SK-N-SH (cell line): ENCODE measurements around the gene SORCS3. TPM values are rescaled to one million over a fixed set of nuclear protein-coding genes. Genes with fewer than 3 reads are reported as not detected.

Experiments
- CTCF ChIA-PET: fragments of 300-600, 350-600 bp; formaldehyde crosslinking; extraction: SDS; loops from one replicate; lab custom pipeline; 2021; lab: Yijun Ruan, JAX
- POLR2A ChIA-PET: fragments of 350-600 bp; sonication (Branson Sonifier 250); formaldehyde crosslinking; extraction: SDS; loops from one replicate; lab custom pipeline; 2020; ENCODE audit warnings: antibody characterized with exemption, inconsistent platforms; lab: Yijun Ruan, JAX
- DNase-seq: peaks from one replicate; pipeline ENCODE4 v3.0.0; 2012
- H2AFZ ChIP-seq: fragments of 200-600 bp; sonication (generic); 2 replicates; pipeline ENCODE4 v1.8.1; 2016; ENCODE audit warnings: antibody characterized with exemption, mild to moderate bottlenecking, low read depth
- H3F3A ChIP-seq: fragments of 200-600 bp; sonication (generic); replicated peaks from 2 replicates; pipeline ENCODE3; 2016; ENCODE audit warnings: antibody characterized with exemption, mild to moderate bottlenecking; ENCODE audit not compliant: insufficient read depth
- H3K27ac ChIP-seq, 2 experiments: fragments of 200-500 bp in 1 of 2; fragments of 200-600 bp in 1 of 2; sonication (Bioruptor generic) in 1 of 2; sonication (generic), shearing (Covaris generic) in 1 of 2; 2 replicates each; pipeline versions ENCODE4 v1.5.1 to v1.6.1; 2014 to 2016; ENCODE audit warnings: low read depth in 2 of 2, inconsistent platforms in 1 of 2, low read length in 1 of 2, mild to moderate bottlenecking in 1 of 2, mixed read lengths in 1 of 2
- H3K27me3 ChIP-seq: fragments of 200-600 bp; sonication (generic), shearing (Covaris generic); 2 replicates; pipeline ENCODE4 v1.6.1; 2016; ENCODE audit warnings: mixed run types; ENCODE audit not compliant: insufficient read depth
- H3K36me3 ChIP-seq, 2 experiments: fragments of 200-500 bp in 1 of 2; fragments of 200-600 bp in 1 of 2; sonication (Bioruptor generic) in 1 of 2; sonication (generic) in 1 of 2; replicated peaks in 1 of 2; 2 replicates each; pipeline versions ENCODE3 to v1.5.1; 2014 to 2016; ENCODE audit warnings: low read length in 1 of 2, mild to moderate bottlenecking in 1 of 2; ENCODE audit not compliant: insufficient read depth in 2 of 2, control insufficient read depth in 1 of 2
- H3K4me1 ChIP-seq, 2 experiments: fragments of 200-500 bp in 1 of 2; fragments of 200-600 bp in 1 of 2; sonication (Bioruptor generic) in 1 of 2; sonication (generic), shearing (Covaris generic) in 1 of 2; 2 replicates each; pipeline versions ENCODE4 v1.5.1 to v1.6.1; 2014 to 2016; ENCODE audit warnings: low read depth in 1 of 2, low read length in 1 of 2, mixed run types in 1 of 2; ENCODE audit not compliant: insufficient read depth in 2 of 2, control insufficient read depth in 1 of 2
- H3K4me2 ChIP-seq: fragments of 200-600 bp; sonication (generic), shearing (Covaris generic); 2 replicates; pipeline ENCODE4 v1.6.1; 2017; ENCODE audit warnings: mixed run types
- H3K4me3 ChIP-seq, 2 experiments: fragments of 200-500 bp in 1 of 2; fragments of 200-600 bp in 1 of 2; sonication (Bioruptor generic) in 1 of 2; sonication (generic), shearing (Covaris generic) in 1 of 2; 2 replicates each; pipeline versions ENCODE4 v1.5.1 to v1.8.1; 2014 to 2016; ENCODE audit warnings: low read depth in 2 of 2, inconsistent platforms in 1 of 2, low read length in 1 of 2, mild to moderate bottlenecking in 1 of 2, mixed read lengths in 1 of 2, moderate library complexity in 1 of 2
- H3K79me2 ChIP-seq: fragments of 200-600 bp; sonication (generic); 2 replicates; pipeline ENCODE4 v1.8.1; 2017; ENCODE audit warnings: mild to moderate bottlenecking; ENCODE audit not compliant: insufficient read depth
- H3K9ac ChIP-seq: fragments of 200-600 bp; sonication (generic); 2 replicates; pipeline ENCODE4 v1.6.1; 2017; ENCODE audit warnings: mixed run types
- H3K9me2 ChIP-seq: fragments of 200-600 bp; sonication (generic); 2 replicates; pipeline ENCODE4 v1.6.1; 2017; ENCODE audit warnings: mixed run types
- H3K9me3 ChIP-seq: fragments of 200-600 bp; sonication (generic); 2 replicates; pipeline ENCODE4 v1.6.1; 2017; ENCODE audit warnings: mixed run types, mild to moderate bottlenecking, moderate library complexity
- H4K20me1 ChIP-seq: fragments of 200-600 bp; sonication (generic); 2 replicates; pipeline ENCODE4 v1.6.1; 2017; ENCODE audit warnings: mild to moderate bottlenecking, mixed run types; ENCODE audit not compliant: insufficient read depth
- CHD2 ChIP-seq: fragments of 150-350 bp; IDR thresholded peaks from 2 replicates; pipeline ENCODE4 v1.6.1; 2018; ENCODE audit warnings: low read length; ENCODE audit not compliant: partially characterized antibody
- ELF1 ChIP-seq: IDR thresholded peaks from 2 replicates; pipeline ENCODE4 v1.4.0; 2012
- EP300 ChIP-seq, 2 experiments: IDR thresholded peaks; 2 replicates each; pipeline versions ENCODE4 v1.4.0 to v1.6.1; 2012; ENCODE audit warnings: borderline replicate concordance in 1 of 2, low read depth in 1 of 2, low read length in 1 of 2
- EZH2phosphoT487 ChIP-seq: fragments of 200-600 bp; sonication (generic); IDR thresholded peaks from 2 replicates; pipeline ENCODE4 v1.6.1; 2017; ENCODE audit warnings: low read depth, mixed run types, mild to moderate bottlenecking, antibody characterized with exemption, moderate library complexity, borderline replicate concordance
- GABPA ChIP-seq: IDR thresholded peaks from 2 replicates; pipeline ENCODE4 v1.4.0; 2012; ENCODE audit warnings: low read depth, mild to moderate bottlenecking
- GATA2 ChIP-seq: sonication (generic); formaldehyde crosslinking; IDR thresholded peaks from 2 replicates; pipeline ENCODE4 v1.5.0; 2020; ENCODE audit warnings: mild to moderate bottlenecking, missing genetic modification reagents
- MAX ChIP-seq: IDR thresholded peaks from 2 replicates; pipeline ENCODE4 v1.4.0; 2012; ENCODE audit warnings: low read depth
- MXI1 ChIP-seq: IDR thresholded peaks from 2 replicates; pipeline ENCODE4 v1.6.1; 2012; ENCODE audit warnings: mild to moderate bottlenecking, low read depth, low read length, improper control_type of control experiment
- NFIC ChIP-seq: IDR thresholded peaks from 2 replicates; pipeline ENCODE4 v1.4.0; 2012; ENCODE audit warnings: borderline replicate concordance
- RAD21 ChIP-seq: IDR thresholded peaks from 2 replicates; pipeline ENCODE4 v1.6.1; 2012; ENCODE audit warnings: mild to moderate bottlenecking, low read length
- RCOR1 ChIP-seq: fragments of 150-350 bp; IDR thresholded peaks from 2 replicates; pipeline ENCODE4 v1.6.1; 2017; ENCODE audit warnings: antibody characterized with exemption, low read length
- RXRA ChIP-seq: IDR thresholded peaks from 2 replicates; pipeline ENCODE4 v1.4.0; 2012; ENCODE audit warnings: low read depth, mild to moderate bottlenecking, borderline replicate concordance
- TCF12 ChIP-seq: IDR thresholded peaks from 2 replicates; pipeline ENCODE4 v1.4.0; 2012
- TEAD4 ChIP-seq: IDR thresholded peaks from 2 replicates; pipeline ENCODE4 v1.4.0; 2012; ENCODE audit warnings: mild to moderate bottlenecking, borderline replicate concordance; ENCODE audit not compliant: insufficient read depth
- YY1 ChIP-seq: IDR thresholded peaks from 2 replicates; pipeline ENCODE4 v1.4.0; 2012; ENCODE audit warnings: low read depth, mild to moderate bottlenecking
- WGBS: methylation state at CpG from one replicate; pipeline ENCODE4 v1.1.6; 2017; ENCODE audit warnings: low lambda C conversion rate; 5-methylcytosine and 5-hydroxymethylcytosine counted together
- polyA plus RNA-seq, 3 experiments: library from polyadenylated mRNA; depleted of rRNA; stranded (reverse); fragments of >200 nt; gene quantifications; 2 replicates each; pipeline ENCODE4 v1.2.3, GENCODE V29; 2012
- TF ChIP-seq, protein P1 (sequence below): fragments of 150-350 bp; IDR thresholded peaks from 2 replicates; pipeline ENCODE4 v1.6.1; 2016; ENCODE audit warnings: mild to moderate bottlenecking, low read depth, low read length
- TF ChIP-seq, protein P2 (sequence below): IDR thresholded peaks from 2 replicates; pipeline ENCODE4; 2012
- TF ChIP-seq, protein P3 (sequence below): fragments of 150-350 bp; IDR thresholded peaks from 2 replicates; pipeline ENCODE4 v1.6.1; 2017; ENCODE audit warnings: antibody characterized with exemption, low read length, low read depth, borderline replicate concordance
- TF ChIP-seq, protein P4 (sequence below): IDR thresholded peaks from 2 replicates; pipeline ENCODE4 v1.4.0; 2012; ENCODE audit warnings: low read depth, borderline replicate concordance
- TF ChIP-seq, protein P5 (sequence below): fragments of 200-600 bp; sonication (generic); IDR thresholded peaks from 2 replicates; pipeline ENCODE4 v1.6.1; 2017; ENCODE audit warnings: antibody characterized with exemption, mild to moderate bottlenecking, moderate library complexity

SORCS3 gene
- polyA plus RNA-seq, 1 of the 3 experiments (the other 2 are of a cell fraction): not detected

- TF ChIP-seq, protein P1, sequence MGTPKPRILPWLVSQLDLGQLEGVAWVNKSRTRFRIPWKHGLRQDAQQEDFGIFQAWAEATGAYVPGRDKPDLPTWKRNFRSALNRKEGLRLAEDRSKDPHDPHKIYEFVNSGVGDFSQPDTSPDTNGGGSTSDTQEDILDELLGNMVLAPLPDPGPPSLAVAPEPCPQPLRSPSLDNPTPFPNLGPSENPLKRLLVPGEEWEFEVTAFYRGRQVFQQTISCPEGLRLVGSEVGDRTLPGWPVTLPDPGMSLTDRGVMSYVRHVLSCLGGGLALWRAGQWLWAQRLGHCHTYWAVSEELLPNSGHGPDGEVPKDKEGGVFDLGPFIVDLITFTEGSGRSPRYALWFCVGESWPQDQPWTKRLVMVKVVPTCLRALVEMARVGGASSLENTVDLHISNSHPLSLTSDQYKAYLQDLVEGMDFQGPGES: no peak
- TF ChIP-seq, protein P2, sequence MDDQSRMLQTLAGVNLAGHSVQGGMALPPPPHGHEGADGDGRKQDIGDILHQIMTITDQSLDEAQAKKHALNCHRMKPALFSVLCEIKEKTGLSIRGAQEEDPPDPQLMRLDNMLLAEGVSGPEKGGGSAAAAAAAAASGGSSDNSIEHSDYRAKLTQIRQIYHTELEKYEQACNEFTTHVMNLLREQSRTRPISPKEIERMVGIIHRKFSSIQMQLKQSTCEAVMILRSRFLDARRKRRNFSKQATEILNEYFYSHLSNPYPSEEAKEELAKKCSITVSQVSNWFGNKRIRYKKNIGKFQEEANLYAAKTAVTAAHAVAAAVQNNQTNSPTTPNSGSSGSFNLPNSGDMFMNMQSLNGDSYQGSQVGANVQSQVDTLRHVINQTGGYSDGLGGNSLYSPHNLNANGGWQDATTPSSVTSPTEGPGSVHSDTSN: no peak
- TF ChIP-seq, all 33 proteins: peak for 0
Measured at GRCh38 chr10:104895541-104895940, 254.5 kb downstream of the SORCS3 start (continued).

DNA sequence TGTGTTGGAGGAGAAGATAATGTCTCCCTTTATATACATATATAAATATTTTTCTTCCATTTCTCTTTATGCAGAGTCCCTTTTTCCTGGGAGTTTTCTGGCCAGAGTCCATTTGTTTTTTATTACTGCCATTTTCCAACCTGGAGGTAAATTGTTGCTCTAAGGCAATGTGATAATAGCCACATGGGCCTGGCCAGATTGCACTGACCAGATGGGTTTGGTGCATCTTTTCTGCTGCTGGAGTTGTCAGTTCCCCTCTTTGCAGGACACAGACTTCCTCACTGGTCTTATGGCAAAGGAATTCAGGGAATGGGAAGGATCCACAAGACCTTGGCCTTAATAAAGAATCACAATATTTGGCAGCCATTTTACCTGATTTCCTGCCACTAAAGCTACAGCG is 254.9 kb downstream of the SORCS3 start:
- WGBS: 22% methylated on average over 1 of the region's 1 CpG
- Histone ChIP-seq H3K4me1 (peaks cover 0 to 18% of the 10 kb centered on the region in 2 experiments; a peak in 2 of 4 replicates), H3F3A (no peaks in the 10 kb centered on the region), H3K79me2 (no peaks in the 10 kb centered on the region), H3K9ac (no peak overlapping the region), H4K20me1 (no peaks in the 10 kb centered on the region), H3K27ac (peak overlapping the region in 1 of 2 experiments; percentile 67; a peak in 2 of 4 replicates), H3K4me2 (no peak overlapping the region), H3K27me3 (no peaks in the 10 kb centered on the region), H3K9me3 (no peaks in the 10 kb centered on the region), H3K36me3 (no peaks in the 10 kb centered on the region), H2AFZ (no peak overlapping the region), H3K4me3 (no peak overlapping the region), H3K9me2 (no peaks in the 10 kb centered on the region)
- DNase-seq: peak; percentile 61
- ChIA-PET CTCF (interaction anchor here (0.7 to 1.7 kb wide), 4 partner anchors 87 to 1052 kb away, joined by 3 to 13 read pairs (median 4); no protein-coding TSS in a partner anchor), POLR2A (interaction anchor here (0.6 kb wide), 1 partner anchor 575 kb away, joined by 3 read pairs; no protein-coding TSS in a partner anchor)
- TF ChIP-seq TEAD4: no peak
- peak in 1 of 2 experiments; percentile 70; a peak in 1 of 4 replicates for TF ChIP-seq EP300 (IDR thresholded peaks at IDR 0.05; ENCODE audit: borderline replicate concordance in 1 of 2, low read depth in 1 of 2, low read length in 1 of 2)
- no peak for TF ChIP-seq RXRA
- TF ChIP-seq, protein P2: no peak
- TF ChIP-seq YY1: no peak
- no peak for TF ChIP-seq ELF1
- no peak for TF ChIP-seq GABPA
- TF ChIP-seq CHD2: peak; percentile 73
- TF ChIP-seq TCF12: 0 out of 2 replicates have a peak, but pooled peaks have one; percentile 6
- no peak for TF ChIP-seq MAX
- TF ChIP-seq, protein P3, sequence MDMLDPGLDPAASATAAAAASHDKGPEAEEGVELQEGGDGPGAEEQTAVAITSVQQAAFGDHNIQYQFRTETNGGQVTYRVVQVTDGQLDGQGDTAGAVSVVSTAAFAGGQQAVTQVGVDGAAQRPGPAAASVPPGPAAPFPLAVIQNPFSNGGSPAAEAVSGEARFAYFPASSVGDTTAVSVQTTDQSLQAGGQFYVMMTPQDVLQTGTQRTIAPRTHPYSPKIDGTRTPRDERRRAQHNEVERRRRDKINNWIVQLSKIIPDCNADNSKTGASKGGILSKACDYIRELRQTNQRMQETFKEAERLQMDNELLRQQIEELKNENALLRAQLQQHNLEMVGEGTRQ: no peak
- TF ChIP-seq, protein P4, sequence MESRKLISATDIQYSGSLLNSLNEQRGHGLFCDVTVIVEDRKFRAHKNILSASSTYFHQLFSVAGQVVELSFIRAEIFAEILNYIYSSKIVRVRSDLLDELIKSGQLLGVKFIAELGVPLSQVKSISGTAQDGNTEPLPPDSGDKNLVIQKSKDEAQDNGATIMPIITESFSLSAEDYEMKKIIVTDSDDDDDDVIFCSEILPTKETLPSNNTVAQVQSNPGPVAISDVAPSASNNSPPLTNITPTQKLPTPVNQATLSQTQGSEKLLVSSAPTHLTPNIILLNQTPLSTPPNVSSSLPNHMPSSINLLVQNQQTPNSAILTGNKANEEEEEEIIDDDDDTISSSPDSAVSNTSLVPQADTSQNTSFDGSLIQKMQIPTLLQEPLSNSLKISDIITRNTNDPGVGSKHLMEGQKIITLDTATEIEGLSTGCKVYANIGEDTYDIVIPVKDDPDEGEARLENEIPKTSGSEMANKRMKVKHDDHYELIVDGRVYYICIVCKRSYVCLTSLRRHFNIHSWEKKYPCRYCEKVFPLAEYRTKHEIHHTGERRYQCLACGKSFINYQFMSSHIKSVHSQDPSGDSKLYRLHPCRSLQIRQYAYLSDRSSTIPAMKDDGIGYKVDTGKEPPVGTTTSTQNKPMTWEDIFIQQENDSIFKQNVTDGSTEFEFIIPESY: no peak
- TF ChIP-seq, protein P5, sequence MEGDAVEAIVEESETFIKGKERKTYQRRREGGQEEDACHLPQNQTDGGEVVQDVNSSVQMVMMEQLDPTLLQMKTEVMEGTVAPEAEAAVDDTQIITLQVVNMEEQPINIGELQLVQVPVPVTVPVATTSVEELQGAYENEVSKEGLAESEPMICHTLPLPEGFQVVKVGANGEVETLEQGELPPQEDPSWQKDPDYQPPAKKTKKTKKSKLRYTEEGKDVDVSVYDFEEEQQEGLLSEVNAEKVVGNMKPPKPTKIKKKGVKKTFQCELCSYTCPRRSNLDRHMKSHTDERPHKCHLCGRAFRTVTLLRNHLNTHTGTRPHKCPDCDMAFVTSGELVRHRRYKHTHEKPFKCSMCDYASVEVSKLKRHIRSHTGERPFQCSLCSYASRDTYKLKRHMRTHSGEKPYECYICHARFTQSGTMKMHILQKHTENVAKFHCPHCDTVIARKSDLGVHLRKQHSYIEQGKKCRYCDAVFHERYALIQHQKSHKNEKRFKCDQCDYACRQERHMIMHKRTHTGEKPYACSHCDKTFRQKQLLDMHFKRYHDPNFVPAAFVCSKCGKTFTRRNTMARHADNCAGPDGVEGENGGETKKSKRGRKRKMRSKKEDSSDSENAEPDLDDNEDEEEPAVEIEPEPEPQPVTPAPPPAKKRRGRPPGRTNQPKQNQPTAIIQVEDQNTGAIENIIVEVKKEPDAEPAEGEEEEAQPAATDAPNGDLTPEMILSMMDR: no peak
- TF ChIP-seq GATA2 (CRISPR knock-in tag): peak; percentile 53; the same call in 1 of the 2 replicates
- no peak for TF ChIP-seq RAD21
- TF ChIP-seq RCOR1: peak; percentile 62
- no peak; the same call in 1 of the 2 replicates for TF ChIP-seq MXI1
- no peak for TF ChIP-seq EZH2phosphoT487
- TF ChIP-seq NFIC: no peak
